DOHH2 (cell line): ENCODE measurements around the gene LAMA3.

Experiments used
- H3F3A ChIP-seq: fragments of 200-600 bp; sonication (generic), shearing (Covaris generic); 2 replicates; pipeline ENCODE4 v1.6.0; 2016; ENCODE audit warnings: antibody characterized with exemption, mild to moderate bottlenecking; ENCODE audit not compliant: control insufficient read depth, insufficient read depth
- H3K27ac ChIP-seq: fragments of 200-600 bp; sonication (generic); 2 replicates; pipeline ENCODE4 v1.5.1; 2014; ENCODE audit warnings: low read depth, mild to moderate bottlenecking, low read length, moderate library complexity
- H3K27me3 ChIP-seq: fragments of 200-600 bp; sonication (generic); 2 replicates; pipeline ENCODE4 v1.6.1; 2014; ENCODE audit warnings: mild to moderate bottlenecking, low read length, mixed read lengths; ENCODE audit not compliant: control insufficient read depth
- H3K36me3 ChIP-seq: fragments of 200-600 bp; sonication (generic); 2 replicates; pipeline ENCODE4 v1.6.1; 2014; ENCODE audit warnings: mild to moderate bottlenecking, low read length, moderate library complexity, mixed read lengths; ENCODE audit not compliant: control insufficient read depth
- H3K4me1 ChIP-seq: fragments of 200-600 bp; sonication (generic); 2 replicates; pipeline ENCODE4 v1.6.1; 2014; ENCODE audit warnings: mild to moderate bottlenecking, low read length, mixed read lengths; ENCODE audit not compliant: control insufficient read depth
- H3K4me2 ChIP-seq: fragments of 200-600 bp; sonication (generic); 2 replicates; pipeline ENCODE4 v1.6.0; 2014; ENCODE audit warnings: mild to moderate bottlenecking, low read length, moderate library complexity
- H3K4me3 ChIP-seq: fragments of 200-600 bp; sonication (generic); 2 replicates; pipeline ENCODE4 v1.5.1; 2014; ENCODE audit warnings: mild to moderate bottlenecking, low read length, mixed read lengths
- H3K79me2 ChIP-seq: fragments of 200-600 bp; sonication (generic); 2 replicates; pipeline ENCODE4 v1.6.1; 2014; ENCODE audit warnings: mild to moderate bottlenecking, low read length, mixed read lengths; ENCODE audit not compliant: control insufficient read depth
- H3K9me2 ChIP-seq: fragments of 200-600 bp; sonication (generic); replicated peaks from 2 replicates; pipeline ENCODE4 v1.6.1; 2014; ENCODE audit warnings: mild to moderate bottlenecking, low read length, mixed read lengths; ENCODE audit not compliant: control insufficient read depth
- H3K9me3 ChIP-seq: fragments of 200-600 bp; sonication (generic); 2 replicates; pipeline ENCODE4 v1.6.1; 2014; ENCODE audit warnings: antibody characterized with exemption, low read length, mixed read lengths; ENCODE audit not compliant: control insufficient read depth, insufficient read depth
- H4K20me1 ChIP-seq: fragments of 200-600 bp; sonication (generic); 2 replicates; pipeline ENCODE4 v1.6.0; 2014; ENCODE audit warnings: low read depth, mild to moderate bottlenecking, antibody characterized with exemption, low read length, moderate library complexity; ENCODE audit not compliant: control insufficient read depth, insufficient read depth
- CTCF ChIP-seq: fragments of 200-600 bp; sonication (generic); IDR thresholded peaks from one replicate; pipeline ENCODE4 v1.5.1; 2014; ENCODE audit warnings: antibody characterized with exemption, mild to moderate bottlenecking, low read depth, low read length; ENCODE audit not compliant: poor library complexity, severe bottlenecking
- EZH2phosphoT487 ChIP-seq: fragments of 200-600 bp; sonication (generic); IDR thresholded peaks from 2 replicates; pipeline ENCODE4 v1.6.1; 2017; ENCODE audit warnings: borderline replicate concordance, mild to moderate bottlenecking, antibody characterized with exemption, low read length, moderate library complexity, mixed read lengths

The LAMA3 gene

GRCh38 chr18:23853448-23854195 is 164.4 kb downstream of the LAMA3 start:
- H3K4me1 ChIP-seq: peaks cover 7% of the 10 kb centered on the region
- H4K20me1 ChIP-seq: no peaks in the 10 kb centered on the region
- no peaks in the 10 kb centered on the region for H3K27me3 ChIP-seq
- no peaks in the 10 kb centered on the region for H3K9me3 ChIP-seq
- no peaks in the 10 kb centered on the region for H3K9me2 ChIP-seq
- H3K4me2 ChIP-seq: no peak overlapping the region
- no peaks in the 10 kb centered on the region for H3K36me3 ChIP-seq
- TF ChIP-seq CTCF (no peak), EZH2phosphoT487 (no peak)
- H3K79me2 ChIP-seq: no peaks in the 10 kb centered on the region
- no peak overlapping the region for H3K27ac ChIP-seq
- no peaks in the 10 kb centered on the region for H3F3A ChIP-seq
- H3K4me3 ChIP-seq: no peak overlapping the region

DNA sequence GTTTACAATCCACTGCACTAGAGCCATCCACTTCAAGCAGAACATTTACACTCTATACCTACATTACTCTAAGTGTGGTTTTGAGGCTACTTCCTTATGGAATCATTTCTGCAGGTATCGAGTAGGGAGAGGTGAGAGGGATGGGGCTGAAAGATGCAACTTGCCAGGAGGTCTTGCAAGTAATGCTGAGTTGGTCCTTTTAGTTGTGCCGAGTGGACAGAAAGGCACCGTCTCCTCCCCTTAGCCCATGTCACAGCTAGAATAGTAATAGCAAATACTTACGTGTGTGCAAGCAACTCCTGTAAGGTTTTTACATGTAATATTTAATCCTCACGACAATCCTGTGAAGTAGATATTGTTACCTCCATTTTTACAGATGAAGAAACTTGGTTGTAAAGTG is 166.5 kb downstream of the LAMA3 start:
- Histone ChIP-seq H3K4me3 (no peak overlapping the region), H3K9me2 (no peaks in the 10 kb centered on the region)
- no peak for TF ChIP-seq CTCF
- no peak for TF ChIP-seq EZH2phosphoT487

GRCh38 chr18:23856466-23857163 is 167.4 kb downstream of the LAMA3 start:
- Histone ChIP-seq H3K36me3 (no peaks in the 10 kb centered on the region), H3K9me3 (no peaks in the 10 kb centered on the region), H3K79me2 (no peaks in the 10 kb centered on the region), H3F3A (no peaks in the 10 kb centered on the region), H3K9me2 (no peaks in the 10 kb centered on the region), H3K27ac (no peak overlapping the region), H4K20me1 (no peaks in the 10 kb centered on the region), H3K4me1 (peaks cover 7% of the 10 kb centered on the region), H3K4me2 (no peak overlapping the region), H3K27me3 (no peaks in the 10 kb centered on the region), H3K4me3 (no peak overlapping the region)
- TF ChIP-seq CTCF (no peak), EZH2phosphoT487 (no peak)

More for the DNA sequence above, 166.5 kb downstream of the LAMA3 start:
- Histone ChIP-seq H3K4me2 (no peak overlapping the region), H3K79me2 (no peaks in the 10 kb centered on the region), H3K9me3 (no peaks in the 10 kb centered on the region), H3K27me3 (no peaks in the 10 kb centered on the region), H4K20me1 (no peaks in the 10 kb centered on the region), H3K36me3 (no peaks in the 10 kb centered on the region), H3K4me1 (peaks cover 7% of the 10 kb centered on the region), H3K27ac (no peak overlapping the region), H3F3A (no peaks in the 10 kb centered on the region)
